ENCODE results near the gene ARHGAP45.
"Not testable (repeated sequence)": the region's sequence is repeated elsewhere in the genome, so short reads cannot be mapped to it uniquely, and the experiment has no call there.

Gene ARHGAP45

GRCh38 chr19:1112268-1113029 is 45.5 kb downstream of the ARHGAP45 start:
- H3K4me3 ChIP-seq (ENCODE audit: low read length): no peak overlapping the region
- H3K9me3 ChIP-seq (ENCODE audit: insufficient read depth, low read length): no peaks in the 10 kb centered on the region
- H3K36me3 ChIP-seq (replicated peaks; ENCODE audit: low read depth, low read length): peaks cover 45% of the 10 kb centered on the region
- H3K27ac ChIP-seq (ENCODE audit: low read length): no peak overlapping the region
- 0 out of 2 replicates have a peak, but pooled peaks cover 5% of the 10 kb centered on the region for H4K20me1 ChIP-seq (ENCODE audit: insufficient read depth, low read length)
- H3K79me2 ChIP-seq (ENCODE audit: low read length): no peaks in the 10 kb centered on the region
- TF ChIP-seq CTCF (IDR thresholded peaks at IDR 0.05; ENCODE audit: low read depth, low read length) (no peak), EZH2phosphoT487 (IDR thresholded peaks at IDR 0.05; ENCODE audit: low read depth) (no peak)
- peaks cover 10% of the 10 kb centered on the region for H3K4me1 ChIP-seq (ENCODE audit: low read length)
- no peaks in the 10 kb centered on the region for H3K27me3 ChIP-seq (ENCODE audit: low read depth, low read length)
- no peak overlapping the region for H2AFZ ChIP-seq (ENCODE audit: low read depth, low read length)
- H3K4me2 ChIP-seq (ENCODE audit: low read length): no peak overlapping the region
- H3K9ac ChIP-seq (ENCODE audit: low read length): no peak overlapping the region

- Histone ChIP-seq H3K79me2 (ENCODE audit: low read length) (no peaks in the 10 kb centered on the region), H2AFZ (ENCODE audit: low read depth, low read length) (no peak overlapping the region), H4K20me1 (ENCODE audit: insufficient read depth, low read length) (no peaks in the 10 kb centered on the region), H3K36me3 (replicated peaks; ENCODE audit: low read depth, low read length) (peaks cover 44% of the 10 kb centered on the region), H3K9ac (ENCODE audit: low read length) (no peak overlapping the region), H3K4me3 (ENCODE audit: low read length) (no peak overlapping the region), H3K4me2 (ENCODE audit: low read length) (peak overlapping the region; percentile 1; the same call in 1 of the 2 replicates), H3K27me3 (ENCODE audit: low read depth, low read length) (no peaks in the 10 kb centered on the region), H3K9me3 (ENCODE audit: insufficient read depth, low read length) (no peaks in the 10 kb centered on the region), H3K4me1 (ENCODE audit: low read length) (peaks cover 4% of the 10 kb centered on the region; the same call in 1 of the 2 replicates), H3K27ac (ENCODE audit: low read length) (no peak overlapping the region)
- no peak for TF ChIP-seq EZH2phosphoT487 (IDR thresholded peaks at IDR 0.05; ENCODE audit: low read depth)
- peak; percentile 85 for TF ChIP-seq CTCF (IDR thresholded peaks at IDR 0.05; ENCODE audit: low read depth, low read length)
These were observed 46.3 kb downstream of the ARHGAP45 start for GRCh38 chr19:1113030-1113985.

GRCh38 chr19:1113986-1114483 is 47.1 kb downstream of the ARHGAP45 start:
- no peak overlapping the region for H3K4me2 ChIP-seq (ENCODE audit: low read length)

GRCh38 chr19:1114728-1115127 is 47.8 kb downstream of the ARHGAP45 start:
- H3K27ac ChIP-seq (ENCODE audit: low read length); H3K27me3 ChIP-seq (ENCODE audit: low read depth, low read length); H3K4me3 ChIP-seq (ENCODE audit: low read length); H3K9me3 ChIP-seq (ENCODE audit: insufficient read depth, low read length); H3K4me2 ChIP-seq (ENCODE audit: low read length); H2AFZ ChIP-seq (ENCODE audit: low read depth, low read length); H3K79me2 ChIP-seq (ENCODE audit: low read length); H3K9ac ChIP-seq (ENCODE audit: low read length); H3K4me1 ChIP-seq (ENCODE audit: low read length); H4K20me1 ChIP-seq (ENCODE audit: insufficient read depth, low read length): not testable (repeated sequence)
- peaks cover 47% of the 10 kb centered on the region for H3K36me3 ChIP-seq (replicated peaks; ENCODE audit: low read depth, low read length)

More at GRCh38 chr19:1113986-1114483, 47.1 kb downstream of the ARHGAP45 start:
- Histone ChIP-seq H3K27ac (ENCODE audit: low read length) (no peak overlapping the region), H4K20me1 (ENCODE audit: insufficient read depth, low read length) (no peaks in the 10 kb centered on the region), H3K36me3 (replicated peaks; ENCODE audit: low read depth, low read length) (peaks cover 44% of the 10 kb centered on the region), H3K4me3 (ENCODE audit: low read length) (no peak overlapping the region), H3K27me3 (ENCODE audit: low read depth, low read length) (no peaks in the 10 kb centered on the region), H3K9ac (ENCODE audit: low read length) (no peak overlapping the region), H3K4me1 (ENCODE audit: low read length) (peaks cover 4% of the 10 kb centered on the region; the same call in 1 of the 2 replicates), H3K79me2 (ENCODE audit: low read length) (no peaks in the 10 kb centered on the region), H3K9me3 (ENCODE audit: insufficient read depth, low read length) (no peaks in the 10 kb centered on the region), H2AFZ (ENCODE audit: low read depth, low read length) (no peak overlapping the region)
- no peak for TF ChIP-seq CTCF (IDR thresholded peaks at IDR 0.05; ENCODE audit: low read depth, low read length)
- TF ChIP-seq EZH2phosphoT487 (IDR thresholded peaks at IDR 0.05; ENCODE audit: low read depth): no peak
